MG63 (cell line): ENCODE results near the gene ITPR2. TPM values are rescaled to one million over a fixed set of nuclear protein-coding genes. Genes with fewer than 3 reads are reported as not detected.
"Not testable (repeated sequence)": the region's sequence is repeated elsewhere in the genome, so short reads cannot be mapped to it uniquely, and the experiment has no call there.

Source experiments
- DNase-seq: peaks from one replicate; pipeline ENCODE4 v3.0.0-alpha.2; 2020
- H3K27me3 ChIP-seq: fragments of 250-450 bp; sonication (Bioruptor Pico); 2 replicates; pipeline ENCODE4 v1.5.1; 2020; ENCODE audit warnings: mild to moderate bottlenecking, moderate library complexity
- H3K36me3 ChIP-seq: fragments of 250-450 bp; sonication (Bioruptor Pico); 2 replicates; pipeline ENCODE4 v1.5.1; 2020; ENCODE audit warnings: mild to moderate bottlenecking, moderate library complexity
- H3K4me3 ChIP-seq: fragments of 250-450 bp; sonication (Bioruptor Pico); 2 replicates; pipeline ENCODE4 v1.5.1; 2020; ENCODE audit warnings: mild to moderate bottlenecking, moderate library complexity
- H3K9me3 ChIP-seq: fragments of 250-450 bp; sonication (Bioruptor Pico); 2 replicates; pipeline ENCODE4 v1.5.1; 2020; ENCODE audit warnings: mild to moderate bottlenecking, moderate library complexity
- total RNA-seq: library from RNA; depleted of rRNA; stranded (reverse); fragments of >200 nt; shearing (Covaris generic); gene quantifications from 2 replicates; pipeline ENCODE4 v1.2.3, GENCODE V29; 2014; ENCODE audit warnings: low replicate concordance

The ITPR2 gene
- total RNA-seq, 1 experiment from 2014 or later, result 4.6 TPM

- H3K9me3 ChIP-seq, result peaks cover 14% of the 10 kb centered on the region
- H3K36me3 ChIP-seq, result no peaks in the 10 kb centered on the region
- H3K4me3 ChIP-seq, result no peak overlapping the region
- no peak for DNase-seq
- H3K27me3 ChIP-seq, result no peaks in the 10 kb centered on the region
Observed at GRCh38 chr12:26520109-26520508, 312.9 kb downstream of the ITPR2 start.

GRCh38 chr12:26519462-26519861 lies 313.5 kb downstream of the ITPR2 start:
- no peak overlapping the region for H3K4me3 ChIP-seq
- DNase-seq, result no peak
- peaks cover 8% of the 10 kb centered on the region; the same call in 1 of the 2 replicates for H3K9me3 ChIP-seq
- H3K27me3 ChIP-seq, result no peaks in the 10 kb centered on the region
- no peaks in the 10 kb centered on the region for H3K36me3 ChIP-seq

- not testable (repeated sequence) for H3K4me3 ChIP-seq, H3K36me3 ChIP-seq, DNase-seq, H3K27me3 ChIP-seq, H3K9me3 ChIP-seq
Observed at GRCh38 chr12:26517320-26517719, 315.7 kb downstream of the ITPR2 start.

GRCh38 chr12:26514364-26514763 lies 318.6 kb downstream of the ITPR2 start:
- peaks cover 3% of the 10 kb centered on the region; the same call in 1 of the 2 replicates for H3K9me3 ChIP-seq
- DNase-seq, result no peak
- no peaks in the 10 kb centered on the region for H3K27me3 ChIP-seq
- H3K4me3 ChIP-seq, result no peak overlapping the region
- no peaks in the 10 kb centered on the region for H3K36me3 ChIP-seq

GRCh38 chr12:26513363-26514043 lies 319.5 kb downstream of the ITPR2 start:
- no peak overlapping the region for H3K4me3 ChIP-seq
- no peaks in the 10 kb centered on the region; the same call in 1 of the 2 replicates for H3K9me3 ChIP-seq
- DNase-seq, result no peak
- no peaks in the 10 kb centered on the region for H3K36me3 ChIP-seq
- no peaks in the 10 kb centered on the region for H3K27me3 ChIP-seq

- H3K27me3 ChIP-seq, result no peaks in the 10 kb centered on the region
- no peaks in the 10 kb centered on the region for H3K9me3 ChIP-seq
- DNase-seq, result no peak
- H3K36me3 ChIP-seq, result no peaks in the 10 kb centered on the region
- H3K4me3 ChIP-seq, result no peak overlapping the region
Observed at GRCh38 chr12:26512213-26512612, 320.8 kb downstream of the ITPR2 start.

- no peaks in the 10 kb centered on the region for H3K36me3 ChIP-seq
- no peaks in the 10 kb centered on the region for H3K9me3 ChIP-seq
- no peak for DNase-seq
Observed at GRCh38 chr12:26510354-26510674, 322.7 kb downstream of the ITPR2 start.

GRCh38 chr12:26507613-26508012 lies 325.4 kb downstream of the ITPR2 start:
- H3K9me3 ChIP-seq, result no peaks in the 10 kb centered on the region
- H3K27me3 ChIP-seq, result no peaks in the 10 kb centered on the region
- H3K4me3 ChIP-seq, result no peak overlapping the region
- no peak for DNase-seq
- no peaks in the 10 kb centered on the region for H3K36me3 ChIP-seq

More at GRCh38 chr12:26510354-26510674, 322.7 kb downstream of the ITPR2 start:
- no peak overlapping the region for H3K4me3 ChIP-seq
- H3K27me3 ChIP-seq, result no peaks in the 10 kb centered on the region

- no peak for DNase-seq
- H3K9me3 ChIP-seq, result no peaks in the 10 kb centered on the region
Observed at GRCh38 chr12:26499979-26500640, 332.9 kb downstream of the ITPR2 start.

GRCh38 chr12:26496170-26496569 lies 336.8 kb downstream of the ITPR2 start:
- Histone ChIP-seq H3K4me3 (no peak overlapping the region), H3K9me3 (no peaks in the 10 kb centered on the region), H3K27me3 (no peaks in the 10 kb centered on the region), H3K36me3 (no peaks in the 10 kb centered on the region)
- no peak for DNase-seq

More at GRCh38 chr12:26499979-26500640, 332.9 kb downstream of the ITPR2 start:
- H3K27me3 ChIP-seq, result no peaks in the 10 kb centered on the region
- no peak overlapping the region for H3K4me3 ChIP-seq
- H3K36me3 ChIP-seq, result no peaks in the 10 kb centered on the region

GRCh38 chr12:26493656-26494055 lies 339.3 kb downstream of the ITPR2 start:
- DNase-seq, result no peak
- Histone ChIP-seq H3K4me3 (no peak overlapping the region), H3K36me3 (no peaks in the 10 kb centered on the region), H3K27me3 (no peaks in the 10 kb centered on the region), H3K9me3 (no peaks in the 10 kb centered on the region)

- no peak overlapping the region for H3K4me3 ChIP-seq
- no peak for DNase-seq
- H3K27me3 ChIP-seq, result no peaks in the 10 kb centered on the region
- no peaks in the 10 kb centered on the region for H3K9me3 ChIP-seq
- no peaks in the 10 kb centered on the region for H3K36me3 ChIP-seq
Observed at GRCh38 chr12:26492406-26492805, 340.6 kb downstream of the ITPR2 start.

GRCh38 chr12:26489908-26490307 lies 343.1 kb downstream of the ITPR2 start:
- H3K4me3 ChIP-seq, result no peak overlapping the region
- H3K36me3 ChIP-seq, result no peaks in the 10 kb centered on the region
- no peaks in the 10 kb centered on the region for H3K27me3 ChIP-seq
- no peak for DNase-seq
- no peaks in the 10 kb centered on the region for H3K9me3 ChIP-seq

- no peak overlapping the region for H3K4me3 ChIP-seq
- no peaks in the 10 kb centered on the region for H3K27me3 ChIP-seq
- DNase-seq, result no peak
- H3K9me3 ChIP-seq, result no peaks in the 10 kb centered on the region
- no peaks in the 10 kb centered on the region for H3K36me3 ChIP-seq
Observed at GRCh38 chr12:26488351-26488750, 344.6 kb downstream of the ITPR2 start.

- Histone ChIP-seq H3K4me3 (no peak overlapping the region), H3K9me3 (no peaks in the 10 kb centered on the region), H3K36me3 (no peaks in the 10 kb centered on the region), H3K27me3 (no peaks in the 10 kb centered on the region)
- no peak for DNase-seq
Observed at GRCh38 chr12:26473291-26473690, 359.7 kb downstream of the ITPR2 start.

GRCh38 chr12:26471560-26471959 lies 361.4 kb downstream of the ITPR2 start:
- no peak for DNase-seq
- H3K9me3 ChIP-seq, result no peaks in the 10 kb centered on the region

GRCh38 chr12:26469421-26470180 lies 363.4 kb downstream of the ITPR2 start:
- no peak for DNase-seq
- no peaks in the 10 kb centered on the region for H3K9me3 ChIP-seq
- no peak overlapping the region for H3K4me3 ChIP-seq
- H3K36me3 ChIP-seq, result no peaks in the 10 kb centered on the region
- H3K27me3 ChIP-seq, result no peaks in the 10 kb centered on the region

More at GRCh38 chr12:26471560-26471959, 361.4 kb downstream of the ITPR2 start:
- Histone ChIP-seq H3K27me3 (no peaks in the 10 kb centered on the region), H3K4me3 (no peak overlapping the region), H3K36me3 (no peaks in the 10 kb centered on the region)
